BLaER1 (cell line): ENCODE measurements around the gene NCKAP5.

Experiments
- H3K27ac ChIP-seq: shearing (Covaris generic); formaldehyde crosslinking; 2 replicates; pipeline ENCODE4 v1.8.1; 2022
- H3K27me3 ChIP-seq: shearing (Covaris generic); formaldehyde crosslinking; 2 replicates; pipeline ENCODE4 v1.8.1; 2022
- H3K36me3 ChIP-seq: shearing (Covaris generic); formaldehyde crosslinking; 2 replicates; pipeline ENCODE4 v1.8.1; 2022
- H3K4me1 ChIP-seq: shearing (Covaris generic); formaldehyde crosslinking; 2 replicates; pipeline ENCODE4 v1.8.1; 2022
- H3K4me2 ChIP-seq: shearing (Covaris generic); formaldehyde crosslinking; 2 replicates; pipeline ENCODE4 v1.8.1; 2022
- H3K4me3 ChIP-seq: shearing (Covaris generic); formaldehyde crosslinking; 2 replicates; pipeline ENCODE4 v1.8.1; 2022
- H3K9ac ChIP-seq: shearing (Covaris generic); formaldehyde crosslinking; 2 replicates; pipeline ENCODE4 v1.8.1; 2022
- H3K9me3 ChIP-seq: shearing (Covaris generic); formaldehyde crosslinking; 2 replicates; pipeline ENCODE4 v1.8.1; 2022
- H4K20me1 ChIP-seq: shearing (Covaris generic); formaldehyde crosslinking; 2 replicates; pipeline ENCODE4 v1.8.1; 2022
- Cebpa-rat ChIP-seq: shearing (Covaris generic); IDR thresholded peaks from 2 replicates; pipeline ENCODE4 v1.8.1; 2022

The NCKAP5 gene

DNA sequence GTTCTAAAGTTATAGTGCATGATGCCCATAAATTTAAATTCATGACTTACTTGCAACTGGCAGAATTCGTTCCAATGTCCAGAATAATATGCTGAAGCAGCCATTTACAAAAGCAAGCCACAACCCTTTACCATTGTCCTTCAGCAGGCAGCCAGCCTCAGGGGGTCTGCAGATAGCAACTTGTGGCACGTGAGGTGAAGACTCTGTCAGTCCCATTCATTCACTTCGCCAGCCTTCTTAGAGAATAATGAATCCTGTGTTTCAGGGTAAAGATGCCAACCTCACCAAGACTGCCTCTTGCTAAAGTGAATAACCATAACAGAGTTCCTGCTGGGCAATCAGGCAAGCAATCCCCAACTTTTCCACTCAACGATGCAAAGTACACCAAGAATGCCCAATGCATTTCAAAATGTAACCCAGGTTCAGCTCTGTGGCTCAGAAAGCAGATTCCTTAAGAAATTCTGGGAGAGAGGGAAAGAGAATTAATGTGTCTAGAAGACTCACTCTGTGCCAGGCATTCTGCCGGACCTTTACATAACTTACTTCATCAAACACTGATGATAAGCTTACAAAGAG, 315.4 kb downstream of the NCKAP5 start:
- Histone ChIP-seq H3K9me3 (no peaks in the 10 kb centered on the region), H3K4me1 (peaks cover under 1% of the 10 kb centered on the region; the same call in 1 of the 2 replicates), H3K27ac (no peak overlapping the region), H4K20me1 (no peaks in the 10 kb centered on the region), H3K4me3 (no peak overlapping the region), H3K27me3 (no peaks in the 10 kb centered on the region), H3K9ac (no peak overlapping the region), H3K4me2 (no peak overlapping the region), H3K36me3 (no peaks in the 10 kb centered on the region)
- TF ChIP-seq Cebpa-rat, result no peak

DNA sequence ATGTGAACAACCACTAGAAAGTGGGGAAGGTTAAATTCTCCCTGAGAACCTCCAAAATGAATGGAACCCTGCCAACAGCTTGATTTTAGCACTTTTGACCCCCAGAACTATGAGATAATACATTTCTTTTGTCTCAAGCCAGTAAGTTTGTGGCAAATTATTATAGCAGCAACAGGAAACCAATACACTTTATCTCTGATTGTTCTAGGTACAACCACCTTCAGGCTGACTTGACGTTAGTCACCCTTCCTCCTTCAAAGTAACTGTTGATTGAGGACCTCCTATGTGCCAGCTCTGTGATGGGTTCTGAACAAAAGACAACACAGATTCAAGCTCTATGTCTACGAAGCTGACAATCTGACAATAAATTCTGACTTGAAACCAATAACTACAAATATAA, 318.9 kb downstream of the NCKAP5 start:
- no peaks in the 10 kb centered on the region for H4K20me1 ChIP-seq
- no peak overlapping the region for H3K4me2 ChIP-seq
- H3K9ac ChIP-seq, result no peak overlapping the region
- H3K27ac ChIP-seq, result no peak overlapping the region
- peaks cover 7% of the 10 kb centered on the region for H3K4me1 ChIP-seq
- no peaks in the 10 kb centered on the region for H3K9me3 ChIP-seq
- no peaks in the 10 kb centered on the region for H3K36me3 ChIP-seq
- no peaks in the 10 kb centered on the region for H3K27me3 ChIP-seq
- TF ChIP-seq Cebpa-rat, result no peak
- no peak overlapping the region for H3K4me3 ChIP-seq

GRCh38 chr2:133248264-133248663, 320.0 kb downstream of the NCKAP5 start:
- no peak overlapping the region for H3K4me3 ChIP-seq
- no peaks in the 10 kb centered on the region for H3K27me3 ChIP-seq
- H3K4me2 ChIP-seq, result no peak overlapping the region
- H3K9ac ChIP-seq, result no peak overlapping the region
- TF ChIP-seq Cebpa-rat, result no peak
- H3K27ac ChIP-seq, result no peak overlapping the region
- no peaks in the 10 kb centered on the region for H3K9me3 ChIP-seq
- H3K36me3 ChIP-seq, result no peaks in the 10 kb centered on the region
- peaks cover 7% of the 10 kb centered on the region for H3K4me1 ChIP-seq
- H4K20me1 ChIP-seq, result no peaks in the 10 kb centered on the region

DNA sequence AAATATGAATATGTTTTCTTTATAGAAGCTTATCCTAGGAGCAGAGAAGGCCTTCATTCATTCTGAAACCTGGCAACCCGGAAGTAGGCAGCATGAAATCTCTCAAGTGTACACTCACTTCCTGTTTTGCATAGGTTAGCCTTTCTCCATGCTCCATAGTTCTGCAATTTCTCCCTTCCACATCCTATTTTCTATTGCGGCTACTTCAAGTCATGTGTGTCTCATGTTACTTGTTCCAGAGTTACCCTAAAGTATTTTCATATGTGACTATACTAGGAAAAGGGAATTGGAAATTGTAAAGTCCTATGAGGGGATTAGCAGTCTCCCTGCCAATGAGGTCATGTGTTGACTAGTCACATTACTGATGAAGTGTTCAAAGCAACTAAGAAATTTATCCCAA, 320.6 kb downstream of the NCKAP5 start:
- H3K4me2 ChIP-seq, result no peak overlapping the region; the same call in 1 of the 2 replicates
- no peaks in the 10 kb centered on the region for H3K36me3 ChIP-seq
- H3K27ac ChIP-seq, result no peak overlapping the region

DNA sequence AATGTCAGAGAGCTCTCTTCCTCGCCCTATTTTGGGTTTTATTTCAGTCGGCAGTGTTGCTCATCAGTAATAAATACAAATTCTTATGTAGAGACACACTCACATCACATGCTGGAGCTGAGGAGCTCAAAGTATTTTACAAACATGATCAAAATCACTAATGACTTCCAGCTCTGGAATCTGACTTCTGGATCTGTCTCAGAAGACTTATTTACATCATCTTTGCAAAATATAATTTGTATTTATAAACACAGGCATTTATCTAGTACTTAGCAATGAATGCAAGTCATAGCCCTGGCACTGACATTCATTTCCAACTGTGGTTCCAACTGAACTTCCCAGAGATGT, 327.1 kb downstream of the NCKAP5 start:
- no peaks in the 10 kb centered on the region for H3K36me3 ChIP-seq
- no peak overlapping the region for H3K27ac ChIP-seq
- H3K9ac ChIP-seq, result no peak overlapping the region
- no peak overlapping the region for H3K4me3 ChIP-seq
- no peaks in the 10 kb centered on the region; the same call in 1 of the 2 replicates for H3K27me3 ChIP-seq
- no peak overlapping the region for H3K4me2 ChIP-seq
- no peaks in the 10 kb centered on the region for H4K20me1 ChIP-seq
- H3K9me3 ChIP-seq, result no peaks in the 10 kb centered on the region
- H3K4me1 ChIP-seq, result no peaks in the 10 kb centered on the region
- no peak for TF ChIP-seq Cebpa-rat

More for the DNA sequence above, 320.6 kb downstream of the NCKAP5 start:
- Histone ChIP-seq H3K9ac (no peak overlapping the region), H3K9me3 (no peaks in the 10 kb centered on the region), H3K27me3 (no peaks in the 10 kb centered on the region), H3K4me3 (no peak overlapping the region), H4K20me1 (no peaks in the 10 kb centered on the region), H3K4me1 (peaks cover 7% of the 10 kb centered on the region)
- no peak for TF ChIP-seq Cebpa-rat

DNA sequence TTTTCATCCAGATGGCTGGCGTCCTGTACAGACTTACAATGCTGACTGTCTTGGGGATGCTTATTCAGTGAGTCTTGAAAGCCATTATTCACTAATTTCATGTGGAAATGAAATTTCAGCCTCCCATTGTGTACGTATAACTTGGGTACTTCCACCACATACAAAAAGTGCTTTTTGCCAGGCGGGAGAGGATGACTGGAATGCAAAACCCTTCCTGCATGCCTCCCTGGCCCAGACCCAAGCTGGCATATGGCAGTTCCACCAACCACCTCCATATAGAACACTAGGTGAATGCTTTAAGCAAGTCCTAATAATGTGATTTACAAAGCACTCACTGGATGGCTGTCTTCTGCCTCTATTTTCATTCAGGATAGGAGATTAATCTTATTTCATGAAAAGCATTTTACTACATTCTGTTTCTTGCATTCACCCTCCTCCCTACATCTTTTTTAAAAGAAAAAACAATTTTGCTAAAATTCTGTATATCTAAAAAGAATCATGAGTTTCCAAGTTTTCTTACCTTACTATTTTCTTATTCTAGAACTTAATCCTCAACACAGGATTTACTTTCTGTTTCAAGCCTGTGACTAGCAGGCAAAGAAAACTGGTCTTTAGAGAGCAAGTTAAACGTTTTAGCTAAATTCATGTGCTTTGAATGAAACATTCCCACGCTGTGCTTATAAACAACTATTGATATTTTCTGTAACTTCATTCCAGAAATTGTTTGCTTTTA, 327.6 kb downstream of the NCKAP5 start:
- H3K9ac ChIP-seq, result no peak overlapping the region

DNA sequence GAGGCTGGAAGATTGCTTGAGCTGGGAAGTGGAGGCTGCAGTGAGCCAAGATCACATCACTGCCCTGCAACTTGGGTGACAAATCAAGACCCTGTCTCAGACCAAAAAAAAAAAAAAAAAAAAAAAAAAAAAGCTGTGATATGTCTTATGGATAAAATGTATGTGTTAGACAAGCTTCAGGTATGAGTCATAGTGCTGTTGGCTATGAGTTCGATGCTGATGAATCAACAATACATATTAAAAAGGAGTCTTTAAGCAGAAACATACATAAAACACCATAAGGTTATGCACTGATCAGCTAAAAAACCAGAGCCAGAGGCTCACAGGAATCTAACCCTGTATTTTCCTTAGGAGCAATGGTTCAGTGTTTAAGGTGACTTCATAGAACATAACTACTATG, 332.3 kb downstream of the NCKAP5 start:
- Histone ChIP-seq H3K27me3 (no peaks in the 10 kb centered on the region; the same call in 1 of the 2 replicates), H4K20me1 (no peaks in the 10 kb centered on the region), H3K4me1 (no peaks in the 10 kb centered on the region), H3K27ac (no peak overlapping the region), H3K4me3 (no peak overlapping the region), H3K36me3 (no peaks in the 10 kb centered on the region), H3K9me3 (no peaks in the 10 kb centered on the region), H3K4me2 (no peak overlapping the region), H3K9ac (no peak overlapping the region)
- no peak for TF ChIP-seq Cebpa-rat

More for the DNA sequence above, 327.6 kb downstream of the NCKAP5 start:
- Histone ChIP-seq H3K4me2 (no peak overlapping the region), H3K36me3 (no peaks in the 10 kb centered on the region), H3K4me3 (no peak overlapping the region), H3K27me3 (no peaks in the 10 kb centered on the region; the same call in 1 of the 2 replicates), H4K20me1 (no peaks in the 10 kb centered on the region), H3K4me1 (no peaks in the 10 kb centered on the region), H3K9me3 (no peaks in the 10 kb centered on the region), H3K27ac (no peak overlapping the region)
- no peak for TF ChIP-seq Cebpa-rat

DNA sequence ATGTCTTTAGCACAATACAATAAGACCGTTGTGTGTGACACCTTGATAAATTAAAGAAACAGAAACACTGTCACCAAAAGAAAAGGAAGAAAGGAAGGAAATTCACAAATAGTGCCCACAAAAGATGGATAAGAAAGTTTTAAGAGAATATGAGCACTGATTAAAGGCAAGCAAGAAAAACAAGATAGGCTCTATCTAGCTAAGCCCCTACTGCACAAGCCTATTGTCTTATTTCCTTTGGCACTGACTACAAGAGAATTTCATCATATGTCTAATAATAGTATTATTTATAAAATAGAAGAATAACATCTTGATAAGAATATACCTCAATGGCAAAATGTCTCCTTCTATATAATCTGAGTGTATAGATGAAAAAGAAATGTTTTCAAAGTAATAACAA, 335.7 kb downstream of the NCKAP5 start:
- no peaks in the 10 kb centered on the region for H3K9me3 ChIP-seq
- no peak overlapping the region for H3K4me3 ChIP-seq
- H3K27me3 ChIP-seq, result no peaks in the 10 kb centered on the region
- H3K4me2 ChIP-seq, result no peak overlapping the region
- H3K4me1 ChIP-seq, result no peaks in the 10 kb centered on the region
- no peak for TF ChIP-seq Cebpa-rat
- H4K20me1 ChIP-seq, result no peaks in the 10 kb centered on the region
- H3K36me3 ChIP-seq, result no peaks in the 10 kb centered on the region
- H3K27ac ChIP-seq, result no peak overlapping the region
- no peak overlapping the region for H3K9ac ChIP-seq

- H3K27ac ChIP-seq, result no peak overlapping the region
- H3K4me1 ChIP-seq, result no peaks in the 10 kb centered on the region
- no peaks in the 10 kb centered on the region for H3K27me3 ChIP-seq
- H3K9ac ChIP-seq, result no peak overlapping the region
- H3K9me3 ChIP-seq, result no peaks in the 10 kb centered on the region
- H3K4me2 ChIP-seq, result no peak overlapping the region
- no peaks in the 10 kb centered on the region for H3K36me3 ChIP-seq
- TF ChIP-seq Cebpa-rat, result no peak
- no peaks in the 10 kb centered on the region for H4K20me1 ChIP-seq
- H3K4me3 ChIP-seq, result no peak overlapping the region
These were observed 337.0 kb downstream of the NCKAP5 start for GRCh38 chr2:133231264-133231663.

DNA sequence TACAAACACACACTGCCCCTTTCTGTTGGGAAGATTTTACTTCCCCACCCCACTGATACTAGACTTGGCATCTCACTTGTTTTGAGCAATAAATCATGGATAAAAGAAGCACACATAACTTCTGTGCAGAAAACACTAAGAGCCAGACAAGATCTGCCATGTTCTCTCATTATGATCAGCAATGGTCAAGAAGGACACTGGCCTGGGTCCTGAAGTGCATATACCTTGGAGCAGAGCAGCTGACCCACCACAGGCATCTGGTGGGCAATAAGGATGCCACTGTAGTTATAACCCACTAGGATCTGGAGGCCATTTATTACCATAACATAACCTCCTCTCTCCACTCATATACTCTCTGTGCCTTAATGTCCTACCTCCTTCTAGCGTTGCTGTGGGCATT, 338.3 kb downstream of the NCKAP5 start:
- no peak overlapping the region for H3K4me2 ChIP-seq
- no peak overlapping the region for H3K27ac ChIP-seq
- no peak overlapping the region for H3K9ac ChIP-seq
- TF ChIP-seq Cebpa-rat, result no peak
- no peak overlapping the region for H3K4me3 ChIP-seq
- H4K20me1 ChIP-seq, result no peaks in the 10 kb centered on the region
- H3K9me3 ChIP-seq, result no peaks in the 10 kb centered on the region
- H3K36me3 ChIP-seq, result no peaks in the 10 kb centered on the region
- no peaks in the 10 kb centered on the region for H3K27me3 ChIP-seq
- H3K4me1 ChIP-seq, result no peaks in the 10 kb centered on the region

GRCh38 chr2:133223226-133223625, 345.0 kb downstream of the NCKAP5 start:
- H3K27me3 ChIP-seq, result no peaks in the 10 kb centered on the region
- no peaks in the 10 kb centered on the region for H3K9me3 ChIP-seq
- H3K4me1 ChIP-seq, result no peaks in the 10 kb centered on the region
- TF ChIP-seq Cebpa-rat, result no peak
- no peak overlapping the region for H3K4me3 ChIP-seq
- H3K4me2 ChIP-seq, result no peak overlapping the region
- no peak overlapping the region for H3K9ac ChIP-seq
- H3K36me3 ChIP-seq, result no peaks in the 10 kb centered on the region
- no peak overlapping the region for H3K27ac ChIP-seq
- H4K20me1 ChIP-seq, result no peaks in the 10 kb centered on the region
